GM04503 (cell line): ENCODE results near the gene INHBC.
"Not testable (repeated sequence)": the region's sequence is repeated elsewhere in the genome, so short reads cannot be mapped to it uniquely, and the experiment has no call there.

Source experiments
- DNase-seq: peaks from one replicate; pipeline ENCODE4 v3.0.0-alpha.2; 2012; ENCODE audit warnings: low read depth

Gene INHBC

GRCh38 chr12:57429473-57430111 is 5.0 kb upstream of the INHBC start:
- no peak for DNase-seq

GRCh38 chr12:57430112-57430930 is 4.3 kb upstream of the INHBC start:
- no peak for DNase-seq

GRCh38 chr12:57430931-57431566 is 3.5 kb upstream of the INHBC start, which contains the start of gene R3HDM2:
Gene R3HDM2 (minus strand): TSS chr12:57431043. CDS start chr12:57310428, 120,615 bp downstream.
- no peak for DNase-seq

- DNase-seq, result no peak
Measured at GRCh38 chr12:57431654-57432188, 2.9 kb upstream of the INHBC start.

GRCh38 chr12:57433370-57433769 is 1.2 kb upstream of the INHBC start:
- no peak for DNase-seq

GRCh38 chr12:57435293-57435692 is 709 bp downstream of the INHBC start:
- DNase-seq, result no peak

GRCh38 chr12:57438400-57438799 is 3.8 kb downstream of the INHBC start:
- DNase-seq, result no peak

GRCh38 chr12:57439762-57440266 is 5.2 kb downstream of the INHBC start:
- DNase-seq, result no peak

- DNase-seq, result not testable (repeated sequence)
Measured at GRCh38 chr12:57441393-57441792, 6.8 kb downstream of the INHBC start.

- no peak for DNase-seq
Measured at GRCh38 chr12:57441846-57442427, 7.4 kb downstream of the INHBC start.

GRCh38 chr12:57444337-57444736 is 9.8 kb downstream of the INHBC start:
- DNase-seq, result not testable (repeated sequence)

GRCh38 chr12:57444744-57445143 is 10.2 kb downstream of the INHBC start:
- DNase-seq, result no peak

GRCh38 chr12:57446292-57446960 is 11.8 kb downstream of the INHBC start:
- no peak for DNase-seq

- no peak for DNase-seq
Measured at GRCh38 chr12:57448669-57449068, 14.1 kb downstream of the INHBC start.

- DNase-seq, result no peak
Measured at GRCh38 chr12:57449375-57449774, 14.8 kb downstream of the INHBC start.

GRCh38 chr12:57450057-57450456 is 15.5 kb downstream of the INHBC start:
- no peak for DNase-seq

GRCh38 chr12:57451233-57451778 is 16.7 kb downstream of the INHBC start:
- no peak for DNase-seq

GRCh38 chr12:57452181-57452936 is 17.8 kb downstream of the INHBC start:
- peak; percentile 66 for DNase-seq

GRCh38 chr12:57452937-57453509 is 18.4 kb downstream of the INHBC start:
- no peak for DNase-seq

- no peak for DNase-seq
Measured at GRCh38 chr12:57454213-57454565, 19.6 kb downstream of the INHBC start.
